SIG-M5 treated with dmso at 0.1 percent for 504 hours (cell line): ENCODE results near the gene SLC27A5.
"Not testable (repeated sequence)": the region's sequence is repeated elsewhere in the genome, so short reads cannot be mapped to it uniquely, and the experiment has no call there.

Source experiments
- DNase-seq: peaks from one replicate; lab custom pipeline; 2025; ENCODE audit not compliant: unreplicated experiment; lab: John Stamatoyannopoulos, UW

SLC27A5 gene

DNA sequence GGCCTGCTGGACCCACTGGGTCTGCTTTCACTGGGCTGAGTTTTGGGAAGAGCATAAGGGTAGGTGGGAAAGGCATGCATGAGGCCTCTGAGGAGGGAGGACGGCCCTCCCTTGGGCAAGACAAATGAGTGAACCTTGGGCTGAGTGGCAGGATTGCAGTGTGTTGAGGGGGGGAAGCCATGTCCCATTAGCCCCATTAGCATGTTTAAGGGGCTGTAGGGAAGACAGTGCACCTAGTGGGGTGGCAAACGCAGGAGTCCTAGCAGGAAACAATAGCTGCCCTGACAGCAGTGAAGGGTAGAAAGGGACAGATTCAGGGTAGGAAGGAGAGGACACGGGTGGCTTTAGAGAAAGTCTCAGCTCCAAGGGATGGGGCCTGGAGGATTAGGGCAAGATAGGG is 10.9 kb upstream of the SLC27A5 start:
- no peak for DNase-seq

- DNase-seq, result no peak
Observed at GRCh38 chr19:58521651-58522050, 9.9 kb upstream of the SLC27A5 start.

DNA sequence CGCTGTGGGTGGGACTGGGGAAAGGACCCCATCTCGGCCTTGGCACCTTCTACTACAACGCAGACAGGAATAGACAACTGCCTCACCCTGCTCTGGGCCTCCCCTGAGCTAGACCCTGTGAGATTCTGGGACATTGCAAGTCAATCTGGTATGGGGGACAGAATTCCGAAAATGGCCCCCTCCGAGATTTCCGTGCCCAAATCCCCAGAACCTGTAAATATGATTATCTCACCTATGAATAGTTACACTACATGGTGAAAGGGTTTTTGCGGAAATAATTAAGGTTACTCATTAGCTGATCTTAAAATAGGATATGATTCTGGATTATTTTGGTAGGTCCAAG is 8.4 kb upstream of the SLC27A5 start:
- DNase-seq, result no peak

- DNase-seq, result peak; percentile 97
Observed at GRCh38 chr19:58519355-58520256, 7.8 kb upstream of the SLC27A5 start, which contains the start of gene ZBTB45. Gene ZBTB45 (minus strand): TSS chr19:58519810. CDS start chr19:58517673, 2,137 bp downstream.

DNA sequence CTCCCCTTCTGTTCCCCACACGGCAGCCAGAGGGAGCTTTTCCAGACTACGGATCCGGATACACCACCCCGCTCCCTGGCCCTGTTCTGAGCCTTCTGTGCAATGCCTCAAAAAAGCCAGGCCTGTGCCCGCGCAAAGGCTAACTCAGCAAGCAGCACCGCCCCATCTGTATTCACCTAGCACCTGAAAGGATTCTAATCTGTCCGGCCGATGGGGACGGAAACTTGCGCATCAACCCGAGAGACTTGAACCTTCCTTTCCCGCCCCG is 7.2 kb upstream of the SLC27A5 start:
- peak; percentile 65 for DNase-seq

DNA sequence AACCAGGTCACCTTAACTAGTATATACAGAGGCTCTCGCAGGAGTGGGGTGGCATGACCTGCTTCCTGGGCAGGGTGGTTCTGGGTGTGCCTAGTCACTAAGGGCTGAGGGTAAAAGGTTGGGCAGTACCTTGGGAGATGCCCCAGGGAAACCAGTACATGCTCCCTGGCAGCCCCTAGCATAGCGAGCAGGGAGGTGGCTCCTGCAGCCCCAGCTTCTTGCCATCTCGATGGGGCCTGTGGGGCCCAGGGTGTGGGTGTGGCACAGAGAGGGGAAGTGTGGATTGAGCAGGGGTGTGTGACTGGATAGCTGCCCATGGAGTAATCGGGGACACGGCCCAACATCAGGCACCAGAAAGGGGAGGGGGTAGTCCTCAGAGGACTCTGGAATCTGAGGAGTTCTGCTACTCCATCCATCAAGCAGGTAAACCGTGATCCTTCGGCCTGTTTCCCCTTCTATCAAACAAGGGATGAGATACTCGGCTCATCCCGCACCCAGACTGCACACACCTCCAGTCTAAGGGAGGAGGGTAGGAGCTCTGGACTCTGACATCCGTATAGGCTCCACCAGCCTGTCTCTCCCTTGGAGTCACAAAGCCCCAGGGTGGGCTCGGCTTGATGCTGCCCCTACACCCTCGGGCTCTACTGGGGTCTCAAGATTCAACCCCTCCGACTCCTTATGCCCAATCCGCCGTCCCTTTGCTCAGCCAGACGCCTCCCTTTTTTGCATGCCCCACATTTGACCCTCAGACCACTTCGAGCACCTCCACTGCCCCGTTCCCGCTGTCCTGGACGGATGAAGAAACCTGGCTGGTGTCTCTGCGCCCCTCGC is 6.7 kb upstream of the SLC27A5 start:
- peak; percentile 75 for DNase-seq

DNA sequence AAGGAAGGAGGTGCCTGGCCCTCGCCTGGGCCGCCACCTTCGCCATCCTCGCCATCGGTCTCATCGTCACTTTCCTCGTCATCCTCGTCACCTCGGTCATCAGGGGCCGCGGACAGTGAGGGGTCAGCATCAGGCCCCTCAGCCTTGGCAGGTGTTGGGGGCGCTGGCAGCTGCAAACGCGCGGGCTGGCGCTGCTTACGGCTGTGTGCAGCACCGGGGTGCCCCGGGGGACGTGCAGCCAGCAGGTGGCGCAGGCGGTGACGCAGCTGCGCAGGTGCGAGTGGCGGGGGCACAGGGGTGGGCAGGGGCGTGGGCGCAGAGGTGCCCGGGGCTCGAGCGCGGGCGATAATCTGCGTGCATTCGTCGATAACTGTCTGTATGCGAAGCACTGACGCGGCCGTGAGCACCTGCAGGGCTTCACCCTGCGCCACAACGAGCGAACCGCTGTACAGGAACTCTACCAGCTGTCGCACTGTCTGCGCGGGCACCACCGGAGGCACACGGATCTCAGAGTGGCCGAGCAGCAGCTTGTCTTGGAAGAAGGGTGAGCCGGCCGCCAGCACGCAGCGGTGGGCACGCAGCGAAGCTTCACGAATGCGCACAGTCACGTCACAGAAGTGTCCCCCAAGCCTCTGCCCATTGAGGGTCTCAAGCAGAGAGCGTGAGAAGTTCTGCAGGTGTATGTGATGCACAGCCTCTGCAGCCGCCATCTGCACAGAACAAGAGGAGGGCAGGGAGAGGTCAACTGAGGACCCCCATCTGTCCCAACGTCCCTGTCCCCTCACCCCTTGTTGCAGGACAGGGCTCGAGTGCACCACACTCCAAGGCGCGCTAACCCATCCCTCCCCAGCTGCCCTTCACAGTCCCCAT is 5.4 kb upstream of the SLC27A5 start:
- no peak for DNase-seq

DNA sequence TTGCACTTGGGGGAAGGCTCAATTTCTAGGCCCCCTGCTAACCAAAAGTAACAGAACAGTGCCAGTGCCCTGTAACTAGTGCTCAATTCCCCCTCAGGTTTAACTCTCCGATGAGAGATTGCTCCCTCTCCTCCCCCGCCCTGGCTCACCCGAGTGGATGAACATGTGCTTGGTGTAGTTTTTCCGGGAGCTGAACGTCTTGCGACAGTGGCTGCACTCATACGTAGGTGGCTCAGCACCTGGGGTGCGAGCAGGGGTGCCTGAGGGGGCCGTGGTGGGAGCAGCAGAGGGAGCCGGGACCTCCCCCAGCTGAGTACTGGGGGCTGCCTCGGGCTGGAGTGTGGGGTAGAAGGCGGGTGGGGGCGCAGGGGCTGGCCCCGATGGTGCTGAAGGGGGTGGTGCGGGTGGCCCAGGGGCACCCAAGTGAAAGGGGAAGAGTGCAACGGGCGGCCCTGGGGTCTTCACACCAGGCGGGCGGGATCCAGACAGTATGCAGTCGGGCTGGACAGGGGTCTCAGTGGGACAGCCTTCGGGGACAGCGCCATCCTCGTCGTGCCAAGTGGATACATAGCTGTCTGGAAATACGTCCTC is 4.5 kb upstream of the SLC27A5 start:
- no peak for DNase-seq

GRCh38 chr19:58515259-58515658 is 3.5 kb upstream of the SLC27A5 start:
- DNase-seq, result no peak

DNA sequence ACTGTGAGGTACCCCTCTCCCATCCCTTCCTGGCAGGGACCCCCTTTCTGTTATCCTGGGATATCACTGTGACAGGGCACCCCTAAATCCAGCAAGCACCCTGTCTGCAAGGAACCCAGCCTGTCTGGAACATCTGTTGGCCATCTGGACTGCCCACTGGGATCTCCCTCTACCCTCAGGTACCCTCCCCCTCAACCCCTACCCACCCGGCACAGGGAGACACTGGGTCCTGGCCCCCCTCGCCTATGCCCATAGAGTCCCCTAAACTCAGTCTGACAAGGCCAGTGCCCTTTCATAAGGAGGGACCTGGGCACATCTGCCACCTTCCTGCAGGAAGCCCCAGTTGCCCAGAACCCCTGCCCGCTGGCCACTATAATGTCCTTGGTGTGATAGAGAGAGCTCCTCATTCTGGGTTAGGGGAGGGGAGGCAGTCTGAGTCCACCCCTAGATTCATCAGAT is 2.8 kb upstream of the SLC27A5 start:
- no peak for DNase-seq

GRCh38 chr19:58513694-58514563 is 2.1 kb upstream of the SLC27A5 start:
- DNase-seq, result peak; percentile 84

DNA sequence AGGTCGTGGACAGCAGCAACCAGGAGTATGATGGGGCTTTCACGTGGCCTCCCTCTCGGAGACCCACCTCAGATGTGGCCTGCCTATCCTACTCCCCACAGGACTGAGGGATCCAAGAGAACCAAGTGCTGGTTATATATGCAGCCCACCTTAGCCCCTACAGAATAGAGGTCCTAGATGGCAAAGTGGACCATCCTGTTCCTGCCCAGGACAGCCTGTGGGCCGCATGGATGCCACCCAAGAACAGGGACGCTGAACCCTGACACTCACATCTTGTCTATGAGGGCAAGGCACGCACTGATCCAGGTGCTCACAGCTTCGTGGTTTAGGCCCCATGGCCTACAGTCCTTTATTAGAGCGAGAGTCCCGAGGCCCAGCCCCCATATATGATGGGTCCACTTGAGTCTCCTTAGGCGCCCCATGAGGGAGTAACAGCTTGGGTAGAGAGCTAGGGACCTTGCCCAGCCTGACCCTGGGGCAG is 1.5 kb upstream of the SLC27A5 start:
- DNase-seq, result no peak

DNA sequence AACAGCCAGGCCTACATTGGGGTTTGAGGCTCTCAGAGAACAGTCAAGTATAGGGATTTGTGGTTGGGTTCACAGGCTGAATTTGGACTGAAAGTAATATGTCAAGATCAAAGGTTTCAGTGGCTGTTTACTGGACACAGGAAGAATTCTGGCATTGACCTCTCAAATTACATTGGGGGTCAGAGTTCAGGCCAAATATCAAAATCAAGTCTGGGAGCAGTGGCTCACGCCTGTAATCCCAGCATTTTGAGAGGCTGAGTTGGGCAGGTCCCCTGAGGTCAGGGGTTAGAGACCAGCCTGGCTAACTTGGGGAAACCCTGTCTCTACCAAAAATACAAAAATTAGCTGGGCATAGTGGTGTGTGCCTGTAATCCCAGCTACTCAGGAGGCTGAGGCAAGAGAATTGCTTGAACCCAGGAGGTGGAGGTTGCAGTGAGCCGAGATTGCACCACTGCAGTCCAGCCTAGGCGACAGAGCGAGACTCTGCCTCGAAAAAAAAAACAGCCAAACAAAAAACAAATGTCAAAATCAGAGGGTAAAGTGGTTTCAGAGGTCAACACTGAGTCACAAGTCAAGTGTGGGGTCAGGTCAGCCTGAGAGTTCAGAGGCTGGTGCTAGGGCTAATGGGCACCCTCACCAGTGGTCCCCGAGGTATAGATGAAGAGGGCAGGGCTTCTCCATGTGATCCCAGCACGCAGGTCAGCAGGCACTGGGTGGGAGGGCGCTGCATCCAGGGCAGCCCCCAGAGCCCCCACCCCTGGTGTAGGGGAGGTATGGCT is 1.5 kb downstream of the SLC27A5 start:
- no peak for DNase-seq

DNA sequence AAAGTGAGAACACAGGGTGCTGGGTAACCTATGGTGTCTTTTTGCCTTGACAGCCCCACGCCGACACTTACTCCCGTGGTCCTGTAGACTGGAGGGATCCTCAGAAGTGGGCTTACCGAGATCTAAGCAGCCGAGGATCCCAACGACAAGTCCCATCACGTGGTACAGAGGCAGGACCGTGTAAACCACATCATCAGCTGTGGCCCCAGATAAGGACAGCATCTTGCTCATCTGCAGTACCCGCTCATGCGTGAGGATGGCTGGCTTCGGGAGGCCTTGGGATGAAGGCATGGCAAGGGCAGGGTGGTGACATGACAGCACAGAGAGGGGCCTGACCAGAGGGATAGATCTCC is 2.1 kb downstream of the SLC27A5 start:
- DNase-seq, result no peak

- DNase-seq, result not testable (repeated sequence)
Observed at GRCh38 chr19:58507602-58508223, 4.1 kb downstream of the SLC27A5 start.

DNA sequence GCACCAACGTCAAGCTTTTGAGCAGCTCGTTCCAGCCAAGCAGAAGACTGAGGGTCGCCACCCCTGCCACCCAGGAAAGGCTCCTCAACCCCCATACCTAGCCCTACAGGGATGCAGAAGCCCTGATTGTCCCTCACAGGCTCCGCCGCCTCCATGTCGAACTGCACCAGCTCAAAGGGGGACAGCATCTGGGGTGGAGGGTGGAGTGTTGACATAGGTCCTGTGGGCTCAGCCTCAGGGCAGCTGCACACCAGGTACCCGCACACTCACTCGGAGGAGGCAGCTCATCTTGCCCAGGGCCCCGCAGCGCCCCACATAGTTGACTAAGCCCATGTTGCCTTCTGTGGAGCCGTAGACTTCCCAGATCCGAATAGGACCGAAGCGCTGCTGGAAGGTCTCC is 11.6 kb downstream of the SLC27A5 start:
- DNase-seq, result no peak

- peak; percentile 98 for DNase-seq
Observed at GRCh38 chr19:58499021-58499927, 12.5 kb downstream of the SLC27A5 start.
